ENCODE measurements around the gene PRKCZ. TPM values are rescaled to one million over a fixed set of nuclear protein-coding genes. Genes with fewer than 3 reads are reported as not detected.

PRKCZ gene
- total RNA-seq, 3 donors from 2014 or later (not counting 1 experiment from before 2014, with no cell fraction given), result 25.1 to 37.1 (median 30.5) TPM

GRCh38 chr1:2232916-2233438 is 182.8 kb downstream of the PRKCZ start:
- intact Hi-C loops (cut with micrococcal nuclease), result loop anchor here (5.0 kb wide), 1 partner anchor 36 kb away; no protein-coding TSS in a partner anchor
- Histone ChIP-seq H3K9me3 (ENCODE audit: control insufficient read depth, insufficient read depth, low read length) (no peaks in the 10 kb centered on the region), H3K27ac (ENCODE audit: low read length) (no peak overlapping the region), H3K27me3 (ENCODE audit: control insufficient read depth, insufficient read depth, low read length) (no peaks in the 10 kb centered on the region), H3K4me1 (ENCODE audit: control insufficient read depth, insufficient read depth, low read length) (peaks cover 91% of the 10 kb centered on the region), H3K4me3 (ENCODE audit: low read length) (no peak overlapping the region), H3K36me3 (ENCODE audit: control insufficient read depth, insufficient read depth, low read length) (no peaks in the 10 kb centered on the region)
- no peaks in the 10 kb centered on the region for H3K36me3 Mint-ChIP-seq
- ATAC-seq (no peak), DNase-seq (peak in 1 of 2 donors; percentile 41)
- no peaks in the 10 kb centered on the region for H3K27me3 Mint-ChIP-seq (ENCODE audit: low read depth in 2 of 2)
- peaks cover 55 to 73% of the 10 kb centered on the region in 2 donors for H3K4me1 Mint-ChIP-seq
- TF ChIP-seq, protein P1, sequence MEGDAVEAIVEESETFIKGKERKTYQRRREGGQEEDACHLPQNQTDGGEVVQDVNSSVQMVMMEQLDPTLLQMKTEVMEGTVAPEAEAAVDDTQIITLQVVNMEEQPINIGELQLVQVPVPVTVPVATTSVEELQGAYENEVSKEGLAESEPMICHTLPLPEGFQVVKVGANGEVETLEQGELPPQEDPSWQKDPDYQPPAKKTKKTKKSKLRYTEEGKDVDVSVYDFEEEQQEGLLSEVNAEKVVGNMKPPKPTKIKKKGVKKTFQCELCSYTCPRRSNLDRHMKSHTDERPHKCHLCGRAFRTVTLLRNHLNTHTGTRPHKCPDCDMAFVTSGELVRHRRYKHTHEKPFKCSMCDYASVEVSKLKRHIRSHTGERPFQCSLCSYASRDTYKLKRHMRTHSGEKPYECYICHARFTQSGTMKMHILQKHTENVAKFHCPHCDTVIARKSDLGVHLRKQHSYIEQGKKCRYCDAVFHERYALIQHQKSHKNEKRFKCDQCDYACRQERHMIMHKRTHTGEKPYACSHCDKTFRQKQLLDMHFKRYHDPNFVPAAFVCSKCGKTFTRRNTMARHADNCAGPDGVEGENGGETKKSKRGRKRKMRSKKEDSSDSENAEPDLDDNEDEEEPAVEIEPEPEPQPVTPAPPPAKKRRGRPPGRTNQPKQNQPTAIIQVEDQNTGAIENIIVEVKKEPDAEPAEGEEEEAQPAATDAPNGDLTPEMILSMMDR (IDR thresholded peaks at IDR 0.05), result no peak
- peak overlapping the region; percentile 88 to 97 for H3K27ac Mint-ChIP-seq
- whole genome bisulfite sequencing (ENCODE audit: insufficient coverage), result 89% methylated on average over 23 of the region's 23 CpGs
- H3K4me3 Mint-ChIP-seq, result peak overlapping the region; percentile 93
- H3K9me3 Mint-ChIP-seq, result no peaks in the 10 kb centered on the region

DNA sequence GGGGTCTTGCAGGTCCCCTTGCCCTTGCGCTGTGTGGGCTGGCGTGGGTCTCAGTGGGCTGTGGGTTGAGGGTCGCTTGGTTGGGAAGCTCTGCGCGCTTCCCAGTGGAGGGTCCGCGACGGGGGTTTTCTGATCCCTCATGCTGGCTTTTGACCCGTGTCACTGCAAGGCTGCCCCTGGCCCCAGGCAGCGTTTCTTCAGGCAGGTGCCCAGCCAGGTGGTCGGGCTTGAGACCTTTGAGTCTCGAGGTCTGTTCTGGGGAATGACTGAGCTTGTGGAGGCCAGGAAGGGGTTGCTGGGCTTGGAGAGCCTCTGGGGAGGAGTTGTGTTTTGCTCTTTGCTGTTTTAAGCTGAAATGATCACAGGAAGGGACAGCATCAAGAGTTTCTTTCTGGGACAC is 183.3 kb downstream of the PRKCZ start:
- 83% methylated on average over 12 of the region's 12 CpGs for WGBS (ENCODE audit: insufficient coverage)
- ATAC-seq (no peak), DNase-seq (peak in 1 of 2 donors; percentile 36)
- Mint-ChIP-seq H3K27me3 (ENCODE audit: low read depth in 2 of 2) (no peaks in the 10 kb centered on the region), H3K9me3 (no peaks in the 10 kb centered on the region), H3K4me3 (peak overlapping the region; percentile 93), H3K4me1 (peaks cover 55 to 73% of the 10 kb centered on the region in 2 donors), H3K27ac (peak overlapping the region; percentile 88 to 97), H3K36me3 (no peaks in the 10 kb centered on the region)
- intact Hi-C loops (cut with micrococcal nuclease), result loop anchor here (5.0 kb wide), 1 partner anchor 36 kb away; no protein-coding TSS in a partner anchor
- TF ChIP-seq, protein P1 (IDR thresholded peaks at IDR 0.05), result no peak
- Histone ChIP-seq H3K9me3 (ENCODE audit: control insufficient read depth, insufficient read depth, low read length) (no peaks in the 10 kb centered on the region), H3K27ac (ENCODE audit: low read length) (peak overlapping the region; percentile 85), H3K4me3 (ENCODE audit: low read length) (no peak overlapping the region), H3K36me3 (ENCODE audit: control insufficient read depth, insufficient read depth, low read length) (no peaks in the 10 kb centered on the region), H3K4me1 (ENCODE audit: control insufficient read depth, insufficient read depth, low read length) (peaks cover 95% of the 10 kb centered on the region), H3K27me3 (ENCODE audit: control insufficient read depth, insufficient read depth, low read length) (no peaks in the 10 kb centered on the region)

DNA sequence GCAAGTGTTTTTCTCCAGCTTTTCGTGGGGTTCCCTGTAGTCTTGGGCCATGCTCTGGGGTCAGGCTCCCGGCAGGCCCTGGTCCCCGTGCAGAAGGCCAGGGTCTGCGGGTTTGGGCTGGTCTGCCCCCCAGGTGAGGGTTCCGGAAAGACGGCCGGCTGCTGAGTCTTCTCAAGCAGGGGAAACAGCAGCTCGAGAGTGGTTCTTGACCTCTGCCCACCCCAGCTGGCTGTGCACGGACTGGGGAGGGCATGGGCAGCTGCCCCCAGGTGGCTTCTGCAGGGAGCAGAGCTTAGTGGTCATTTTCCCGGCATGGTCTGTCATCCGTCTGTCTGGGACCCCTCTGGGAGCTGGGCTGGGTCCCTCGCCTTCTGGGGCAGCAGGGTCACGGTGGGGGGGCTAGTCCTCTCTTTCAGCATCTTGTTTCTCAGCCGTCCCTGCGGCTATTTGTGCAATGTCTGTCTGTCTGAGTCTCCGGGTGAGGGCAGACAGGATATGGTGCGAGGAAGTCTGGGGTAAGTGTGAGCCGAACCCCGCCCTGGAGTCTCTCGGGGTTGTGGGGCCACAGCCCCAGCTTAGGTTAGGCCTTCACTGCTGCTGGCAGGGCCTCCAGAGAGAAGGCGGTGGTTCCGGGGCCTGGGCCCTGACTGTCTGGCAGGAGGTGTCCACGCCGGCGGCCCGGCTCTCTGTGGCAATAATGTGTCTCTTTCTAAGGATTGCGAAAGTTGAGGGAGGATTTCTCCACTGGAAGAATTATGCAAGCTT is 184.0 kb downstream of the PRKCZ start:
- Histone ChIP-seq H3K27me3 (ENCODE audit: control insufficient read depth, insufficient read depth, low read length) (no peaks in the 10 kb centered on the region), H3K4me3 (ENCODE audit: low read length) (peak overlapping the region; percentile 16), H3K9me3 (ENCODE audit: control insufficient read depth, insufficient read depth, low read length) (no peaks in the 10 kb centered on the region), H3K4me1 (ENCODE audit: control insufficient read depth, insufficient read depth, low read length) (peaks cover 98% of the 10 kb centered on the region), H3K27ac (ENCODE audit: low read length) (peak overlapping the region; percentile 85), H3K36me3 (ENCODE audit: control insufficient read depth, insufficient read depth, low read length) (no peaks in the 10 kb centered on the region)
- H3K4me1 Mint-ChIP-seq, result peaks cover 61 to 70% of the 10 kb centered on the region in 2 donors
- no peaks in the 10 kb centered on the region for H3K36me3 Mint-ChIP-seq
- peak overlapping the region; percentile 93 for H3K4me3 Mint-ChIP-seq
- peak overlapping the region; percentile 88 to 97 for H3K27ac Mint-ChIP-seq
- TF ChIP-seq, protein P1 (IDR thresholded peaks at IDR 0.05), result no peak
- peak; percentile 76 to 92 for DNase-seq
- peak; percentile 75 to 89 (median 77) for ATAC-seq
- H3K27me3 Mint-ChIP-seq (ENCODE audit: low read depth in 2 of 2), result no peaks in the 10 kb centered on the region
- intact Hi-C loops (cut with micrococcal nuclease), result loop anchor here (2.0 to 5.0 kb wide), 4 partner anchors 21 to 67 kb away; no protein-coding TSS in a partner anchor
- WGBS (ENCODE audit: insufficient coverage), result 13% methylated on average over 27 of the region's 27 CpGs
- no peaks in the 10 kb centered on the region for H3K9me3 Mint-ChIP-seq
